K562 (cell line): ENCODE data around the gene ZDHHC14. TPM values are rescaled to one million over a fixed set of nuclear protein-coding genes. Genes with fewer than 3 reads are reported as not detected.
A peak's percentile ranks its signal among the peaks of the same experiment; 100 is the strongest.

Experiments
- ATAC-seq: fragments of 200-7000 bp; cut with Tn5 transposase; 3 replicates; pipeline ENCODE4 v1.9.1; 2020; ENCODE audit warnings: moderate library complexity
- BruUV-seq: library from RNA; stranded (reverse); fragments of 400-500 nt; replicated peaks from 2 replicates; lab custom pipeline; 2021; lab: Mats Ljungman, UMichigan
- CTCF ChIA-PET: fragments of 300-600 bp; formaldehyde crosslinking; extraction: SDS; loops from one replicate; lab custom pipeline; 2021; ENCODE audit warnings: low intra/inter-chr PET ratio; lab: Yijun Ruan, JAX
- POLR2A ChIA-PET: fragments of 300-600, 350-650 bp; sonication (Branson Sonifier 250); formaldehyde crosslinking; extraction: SDS; loops from one replicate; lab custom pipeline; 2021; ENCODE audit warnings: antibody characterized with exemption, inconsistent platforms; lab: Yijun Ruan, JAX
- DNase-seq, 4 experiments: peaks; one replicate each; pipeline versions ENCODE4 v3.0.0 to v3.0.0-alpha.2; 2011 to 2018; ENCODE audit warnings: low spot score in 3 of 4, mixed read lengths in 3 of 4; ENCODE audit errors: extremely low read depth in 1 of 4
- FAIRE-seq: peaks from 2 replicates; lab custom pipeline; 2011; peaks lifted over from hg19 to GRCh38; lab: Jason Lieb, UNC
- H2AFZ ChIP-seq: 2 replicates; pipeline ENCODE4 v1.6.0; 2011; ENCODE audit warnings: low read depth, low read length, control low read depth, inconsistent platforms
- H3K27ac ChIP-seq: fragments of 200-600 bp; 3 replicates; pipeline ENCODE4 v1.8.0; 2011; ENCODE audit warnings: low read depth, mild to moderate bottlenecking, control low read depth, inconsistent platforms, low read length, moderate library complexity, mixed read lengths; ENCODE audit errors: extremely low read depth
- H3K27me3 ChIP-seq, 2 experiments: fragments of 300-600 bp in 1 of 2; 2 replicates in 1 of 2; 3 replicates in 1 of 2; pipeline versions ENCODE4 v1.6.0 to v1.8.0; 2011; ENCODE audit warnings: inconsistent platforms in 2 of 2, low read length in 2 of 2, mild to moderate bottlenecking in 1 of 2, mixed read lengths in 1 of 2, moderate library complexity in 1 of 2; ENCODE audit not compliant: control insufficient read depth in 2 of 2, insufficient read depth in 2 of 2
- H3K36me3 ChIP-seq: fragments of 300-600 bp; 3 replicates; pipeline ENCODE4 v1.8.0; 2011; ENCODE audit warnings: mild to moderate bottlenecking, low read length, inconsistent platforms; ENCODE audit not compliant: control insufficient read depth, insufficient read depth
- H3K4me1 ChIP-seq, 2 experiments: fragments of 200-600 bp in 1 of 2; replicated peaks in 1 of 2; 2 replicates in 1 of 2; 3 replicates in 1 of 2; pipeline versions ENCODE4 v1.5.1 to v1.8.0; 2011; ENCODE audit warnings: inconsistent platforms in 2 of 2, low read length in 2 of 2, mild to moderate bottlenecking in 1 of 2, mixed read lengths in 1 of 2, moderate library complexity in 1 of 2; ENCODE audit not compliant: control insufficient read depth in 2 of 2, insufficient read depth in 2 of 2
- H3K4me2 ChIP-seq: 2 replicates; pipeline ENCODE4 v1.6.1; 2011; ENCODE audit warnings: low read length, control low read depth, inconsistent platforms, mixed read lengths; ENCODE audit not compliant: insufficient read depth
- H3K4me3 ChIP-seq: fragments of 200-600 bp; sonication (generic), shearing (Covaris generic); 2 replicates; pipeline ENCODE4 v1.5.1; 2016; ENCODE audit warnings: control low read depth, inconsistent platforms
- H3K79me2 ChIP-seq: fragments of 200-600 bp; 3 replicates; pipeline ENCODE4 v1.8.0; 2011; ENCODE audit warnings: low read length, inconsistent platforms; ENCODE audit not compliant: control insufficient read depth, insufficient read depth
- H3K9ac ChIP-seq, 2 experiments: 2 replicates each; pipeline versions ENCODE4 v1.6.0 to v1.6.1; 2011; ENCODE audit warnings: low read depth in 2 of 2, low read length in 2 of 2, control low read depth in 1 of 2, inconsistent platforms in 1 of 2, mild to moderate bottlenecking in 1 of 2, mixed read lengths in 1 of 2; ENCODE audit not compliant: insufficient read depth in 1 of 2
- H3K9me1 ChIP-seq: one replicate; pipeline ENCODE4 v1.6.0; 2011; ENCODE audit warnings: inconsistent platforms, mild to moderate bottlenecking, low read length, moderate library complexity; ENCODE audit not compliant: control insufficient read depth, insufficient read depth
- H3K9me3 ChIP-seq: replicated peaks from 2 replicates; pipeline ENCODE4 v1.5.1; 2011; ENCODE audit warnings: low read depth, low read length, inconsistent platforms; ENCODE audit not compliant: control insufficient read depth, insufficient read depth
- H4K20me1 ChIP-seq: replicated peaks from 2 replicates; pipeline ENCODE4 v1.6.1; 2011; ENCODE audit warnings: low read length, inconsistent platforms, mixed read lengths; ENCODE audit not compliant: control insufficient read depth, insufficient read depth
- ARID1B ChIP-seq: fragments of 450-650 bp; IDR thresholded peaks from 2 replicates; pipeline ENCODE4 v1.6.1; 2016; ENCODE audit warnings: antibody characterized with exemption, mild to moderate bottlenecking, inconsistent platforms
- CBX3 ChIP-seq, 2 experiments: IDR thresholded peaks; 1 replicate in 1 of 2; 2 replicates in 1 of 2; pipeline ENCODE4 v1.6.1; 2012; ENCODE audit warnings: inconsistent platforms in 2 of 2, low read length in 2 of 2, borderline replicate concordance in 1 of 2, control low read depth in 1 of 2
- ETS2 ChIP-seq: IDR thresholded peaks from 2 replicates; pipeline ENCODE4 v1.6.1; 2016; ENCODE audit warnings: borderline replicate concordance, missing genetic modification characterization, mild to moderate bottlenecking, moderate library complexity, missing compliant biosample characterization; ENCODE audit not compliant: poor library complexity, severe bottlenecking
- GABPA ChIP-seq: fragments of 200-800 bp; sonication (Bioruptor generic); conservative IDR thresholded peaks from 2 replicates; pipeline ENCODE4 v1.6.1; 2016; ENCODE audit warnings: low read depth, missing genetic modification characterization, missing compliant biosample characterization
- KAT2B ChIP-seq: IDR thresholded peaks from one replicate; pipeline ENCODE4 v1.6.1; 2012; ENCODE audit warnings: low read depth, mild to moderate bottlenecking, control low read depth, inconsistent platforms, low read length, moderate library complexity
- KDM2B ChIP-seq: fragments of 250-450 bp; sonication (Bioruptor Pico); IDR thresholded peaks from 2 replicates; pipeline ENCODE4 v1.8.0; 2021; ENCODE audit warnings: mild to moderate bottlenecking, moderate library complexity
- MTA3 ChIP-seq: fragments of 450-650 bp; formaldehyde crosslinking; IDR thresholded peaks from 2 replicates; pipeline ENCODE4 v1.6.1; 2017; ENCODE audit warnings: mild to moderate bottlenecking, borderline replicate concordance
- NELFE ChIP-seq: IDR thresholded peaks from 2 replicates; pipeline ENCODE4 v1.6.1; 2011; ENCODE audit warnings: mild to moderate bottlenecking; ENCODE audit not compliant: insufficient read depth, insufficient read length
- POLR2G ChIP-seq: fragments of 200-400 bp; formaldehyde crosslinking; IDR thresholded peaks from 2 replicates; pipeline ENCODE4 v1.6.1; 2017; ENCODE audit warnings: low read depth, mild to moderate bottlenecking, antibody characterized with exemption, low read length, moderate library complexity
- SAFB ChIP-seq: fragments of 200-400 bp; formaldehyde crosslinking; IDR thresholded peaks from 2 replicates; pipeline ENCODE4 v1.6.1; 2017; ENCODE audit warnings: low read depth, low read length, borderline replicate concordance
- STAT5B ChIP-seq: fragments of 250-450 bp; sonication (Bioruptor Pico); IDR thresholded peaks from 2 replicates; pipeline ENCODE4 v1.8.0; 2021; ENCODE audit warnings: mild to moderate bottlenecking, inconsistent platforms
- TCFL5 ChIP-seq: fragments of 250-450 bp; sonication (Bioruptor Pico); conservative IDR thresholded peaks from 2 replicates; pipeline ENCODE4 v1.6.1; 2021; ENCODE audit warnings: mild to moderate bottlenecking, moderate library complexity, matching md5 sums
- ZBTB33 ChIP-seq: sonication (generic); formaldehyde crosslinking; IDR thresholded peaks from 2 replicates; pipeline ENCODE4 v1.8.1; 2023; ENCODE audit warnings: mild to moderate bottlenecking, missing genetic modification reagents
- WGBS: fragments of 100-300 bp; shearing (Covaris generic); methylation state at CpG from one replicate; pipeline ENCODE4 v1.1.6; 2016; ENCODE audit warnings: low coverage, mixed read lengths; ENCODE audit not compliant: insufficient coverage; ENCODE audit errors: missing lambda C conversion rate; 5-methylcytosine and 5-hydroxymethylcytosine counted together
- in situ Hi-C: fragments of 300-500 bp; cut with MboI; formaldehyde crosslinking; loops from 4 replicates; pipeline ENCODE4 v1.15.0; 2018; ENCODE audit warnings: inconsistent platforms, mixed read lengths
- intact Hi-C: fragments of 100-400 bp; cut with micrococcal nuclease; formaldehyde crosslinking; loops from 2 replicates; pipeline ENCODE4 v1.14.2; 2022
- polyA plus RNA-seq, 8 experiments: library from polyadenylated mRNA; depleted of rRNA in 4 of 8; stranded (reverse) in 5 of 8; unstranded in 3 of 8; fragments of >200 nt; fragmentation: Nextera tagmentation in 2 of 8; fragmentation: Illumina TruSeq in 1 of 8; extraction: Ambion mirVana in 2 of 8; extraction: Trizol in 1 of 8; gene quantifications; 2 replicates each; pipeline versions ENCODE4 v1.2.1 to v1.2.3, GENCODE V29; 2011 to 2014; ENCODE audit warnings: inconsistent platforms in 1 of 8, missing spikeins in 1 of 8
- total RNA-seq, 7 experiments: library from RNA; depleted of rRNA in 6 of 7; stranded (reverse); fragments of >200 nt in 6 of 7; fragmentation: Illumina TruSeq in 2 of 7; extraction: Trizol in 2 of 7; gene quantifications; 2 replicates each; pipeline versions ENCODE4 v1.2.1 to v1.2.3, GENCODE V29; 2011 to 2021; ENCODE audit warnings: low replicate concordance in 1 of 7

The ZDHHC14 gene
- total and polyA plus RNA-seq, 9 of the 15 experiments (the other 6 are each of a cell fraction or from before 2014, with no cell fraction given) = 0.92 to 23.1 (median 13.8) TPM

- H3K9me3 ChIP-seq = no peaks in the 10 kb centered on the region
- no peak overlapping the region for H3K4me2 ChIP-seq
- no peak overlapping the region for H3K27ac ChIP-seq
- no peaks in the 10 kb centered on the region for H4K20me1 ChIP-seq
- intact Hi-C loops (no loop called here), in situ Hi-C loops (no loop called here)
- H3K9ac ChIP-seq = 0 out of 4 replicates have a peak overlapping the region, but pooled peaks of 1 of the 2 experiments have one; percentile 9
- DNase-seq = no peak
- 76% methylated on average over 11 of the region's 11 CpGs for WGBS
- 0 out of 5 replicates have a peak, but pooled peaks cover 0 to 3% of the 10 kb centered on the region in 2 experiments for H3K4me1 ChIP-seq
- no peak overlapping the region for H2AFZ ChIP-seq
- no peaks in the 10 kb centered on the region for H3K79me2 ChIP-seq
- BruUV-seq = no TSS peak
- TF ChIP-seq POLR2G = 0 out of 2 replicates have a peak, but pooled peaks have one; percentile 46
- no peak for TF ChIP-seq TCFL5 (CRISPR knock-in tag)
- no peaks in the 10 kb centered on the region for H3K27me3 ChIP-seq
- peaks cover 4% of the 10 kb centered on the region; the same call in 1 of the 3 replicates for H3K36me3 ChIP-seq
- H3K4me3 ChIP-seq = no peak overlapping the region
- no peak for ATAC-seq
- FAIRE-seq = no peak
- ChIA-PET CTCF (no interaction called here), POLR2A (interaction anchor here (1.2 kb wide), 1 partner anchor 21 kb away, joined by 3 read pairs; no protein-coding TSS in a partner anchor)
- H3K9me1 ChIP-seq = no peaks in the 10 kb centered on the region
Observed at GRCh38 chr6:157562997-157563396, 182.0 kb downstream of the ZDHHC14 start.

- POLR2A ChIA-PET = interaction anchor here (1.2 kb wide), 1 partner anchor 22 kb away, joined by 3 read pairs; no protein-coding TSS in a partner anchor
- DNase-seq (no peak), FAIRE-seq (no peak), ATAC-seq (no peak; the same call in 1 of the 3 replicates)
- Histone ChIP-seq H2AFZ (no peak overlapping the region), H4K20me1 (no peaks in the 10 kb centered on the region), H3K9me3 (no peaks in the 10 kb centered on the region), H3K9me1 (no peaks in the 10 kb centered on the region), H3K9ac (peak overlapping the region in 1 of 2 experiments; percentile 8; a peak in 1 of 4 replicates), H3K4me3 (no peak overlapping the region), H3K36me3 (peaks cover 4% of the 10 kb centered on the region; the same call in 1 of the 3 replicates), H3K4me1 (0 out of 5 replicates have a peak, but pooled peaks cover 0 to 3% of the 10 kb centered on the region in 2 experiments), H3K79me2 (no peaks in the 10 kb centered on the region), H3K27me3 (no peaks in the 10 kb centered on the region), H3K27ac (no peak overlapping the region), H3K4me2 (no peak overlapping the region)
- no TSS peak for BruUV-seq
- CTCF ChIA-PET = no interaction called here
- intact Hi-C loops (no loop called here), in situ Hi-C loops (no loop called here)
- 75% methylated on average over 8 of the region's 8 CpGs for WGBS
- TF ChIP-seq ETS2 (tag) (no peak), ZBTB33 (CRISPR knock-in tag) (no peak), KDM2B (CRISPR knock-in tag) (no peak), GABPA (tag) (no peak), STAT5B (CRISPR knock-in tag) (no peak), MTA3 (no peak), ARID1B (no peak), NELFE (no peak), KAT2B (no peak), CBX3 (IDR thresholded peaks at IDR 0.05; ENCODE audit: borderline replicate concordance in 1 of 2, low read length in 2 of 2) (no peak), SAFB (no peak)
Observed at GRCh38 chr6:157563611-157564284, 182.8 kb downstream of the ZDHHC14 start.
